GM21825 (cell line): ENCODE results near the gene ITGB7.

Experiments
- ATAC-seq: cut with Tn5 transposase; IDR thresholded peaks from one replicate; pipeline ENCODE4 v1.9.1; 2021; ENCODE audit warnings: mild to moderate bottlenecking, moderate library complexity; ENCODE audit not compliant: unreplicated experiment

Gene ITGB7

DNA sequence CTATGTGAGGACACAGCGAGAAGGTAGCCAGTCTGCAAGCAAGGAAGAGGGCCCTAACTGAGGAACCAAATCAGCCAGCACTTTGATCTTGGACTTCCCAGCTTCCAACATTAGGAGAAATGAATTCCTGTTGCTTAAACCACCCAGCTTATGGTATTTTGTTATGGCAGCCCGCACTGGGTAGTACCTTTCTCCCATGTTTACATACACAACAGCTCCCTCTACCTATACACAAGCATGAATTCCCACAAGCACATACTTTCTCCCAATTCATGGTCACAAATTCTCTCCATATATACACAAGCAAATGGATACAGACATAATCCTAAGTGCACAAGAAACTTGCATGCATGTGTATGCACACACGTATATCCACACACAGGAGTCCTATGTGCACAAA is 7.4 kb downstream of the ITGB7 start:
- no peak for ATAC-seq

DNA sequence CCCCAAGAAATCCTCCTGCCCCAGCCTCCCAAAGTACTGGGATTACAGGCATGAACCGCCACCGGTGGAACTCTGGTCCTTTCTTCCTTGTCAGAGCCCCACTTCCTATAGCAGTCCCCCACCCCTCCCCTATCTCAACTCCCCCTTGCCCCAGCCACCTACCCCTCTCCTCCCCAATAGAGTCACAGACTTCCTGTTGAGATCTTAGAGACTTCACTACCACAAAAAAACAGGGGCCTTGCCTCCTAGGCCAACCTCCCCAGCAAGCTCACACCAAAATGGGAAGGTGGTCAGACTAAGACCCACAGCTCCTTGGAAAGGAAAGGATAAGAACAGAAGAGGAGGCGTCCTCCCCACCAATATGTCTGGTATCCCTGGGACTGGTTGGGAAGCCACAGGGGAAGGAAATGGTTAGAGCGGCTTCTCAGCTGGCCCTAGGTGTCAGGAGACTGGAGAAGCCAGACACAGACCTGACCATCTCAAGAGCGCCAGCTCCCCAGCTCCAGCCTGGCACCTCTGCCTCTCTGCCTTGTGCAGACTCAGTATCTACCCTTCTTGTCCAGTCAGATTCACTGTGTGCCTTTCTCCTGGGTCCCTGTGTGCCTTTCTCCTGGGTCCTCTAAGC is 8.5 kb downstream of the ITGB7 start:
- no peak for ATAC-seq

DNA sequence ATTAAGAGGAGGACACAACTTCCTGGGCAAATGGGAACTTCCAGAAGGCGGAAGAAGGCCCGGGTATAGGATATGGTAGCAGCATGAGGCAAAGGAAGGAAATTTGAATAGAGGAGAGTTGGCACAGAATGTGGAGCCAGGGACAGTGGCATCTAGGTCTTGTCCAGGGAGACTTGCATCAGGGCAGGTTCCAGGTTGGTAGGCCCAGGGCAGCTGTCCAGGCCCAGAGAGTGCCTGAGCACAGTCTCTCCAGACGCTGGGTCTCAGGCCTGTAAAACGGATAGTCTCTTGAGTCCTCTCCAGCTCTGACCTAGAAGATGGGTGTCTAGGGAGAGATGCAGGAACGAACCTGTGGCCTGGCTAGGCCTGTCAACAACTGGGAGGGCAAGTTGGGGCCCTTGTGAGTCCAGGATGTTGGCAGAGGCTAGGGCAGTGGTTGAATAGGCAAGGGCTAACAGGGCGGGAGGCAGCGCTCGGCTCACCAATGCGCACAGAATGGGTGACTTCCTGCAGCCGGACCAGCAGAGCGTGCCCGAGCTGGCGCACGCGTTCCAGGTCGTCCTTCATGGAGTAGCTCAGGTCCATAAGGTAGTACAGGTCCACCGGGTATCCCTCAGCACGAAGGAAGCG is 9.9 kb downstream of the ITGB7 start:
- no peak for ATAC-seq

DNA sequence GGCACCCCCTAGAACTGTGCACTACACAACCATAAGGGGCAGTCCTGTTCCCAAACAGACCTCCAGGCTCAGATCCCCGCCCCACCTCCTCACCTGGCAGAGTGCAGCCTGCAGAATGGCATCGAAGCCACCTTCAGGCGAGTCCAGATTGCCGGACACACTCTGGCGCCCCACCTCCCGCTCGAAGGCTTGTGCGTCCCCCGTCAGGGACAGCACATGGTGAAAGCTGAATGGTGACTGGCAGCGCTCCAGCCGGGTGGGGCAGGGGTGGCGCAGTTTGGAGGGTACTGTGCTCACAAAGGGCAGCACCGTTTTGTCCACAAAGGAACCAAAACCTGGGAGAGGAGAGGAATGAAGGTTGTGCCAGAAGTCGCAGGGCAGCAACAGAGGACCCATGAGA is 10.6 kb downstream of the ITGB7 start:
- no peak for ATAC-seq

GRCh38 chr12:53195516-53196420 is 11.3 kb downstream of the ITGB7 start:
- ATAC-seq: no peak

DNA sequence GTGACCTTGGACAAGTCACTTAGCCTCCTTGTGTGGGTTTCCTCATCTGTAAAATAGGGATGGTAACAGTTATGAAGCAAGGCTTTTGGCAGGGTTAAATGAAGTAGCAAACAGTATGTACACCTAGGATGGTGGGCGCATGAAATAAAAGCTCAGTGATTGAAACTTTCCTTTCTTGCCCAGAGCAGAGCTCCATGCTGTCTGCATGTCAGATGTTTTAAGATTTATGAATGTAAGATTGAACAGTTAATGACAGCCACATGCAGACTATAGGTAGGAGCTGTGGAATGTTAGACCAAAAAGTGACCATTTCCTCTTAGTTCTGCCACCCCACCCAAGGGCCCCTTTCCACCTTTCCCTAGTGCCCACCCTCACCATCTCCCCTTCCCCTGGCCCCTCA is 12.1 kb downstream of the ITGB7 start:
- ATAC-seq: no peak

- ATAC-seq: no peak
Measured at GRCh38 chr12:53193985-53194716, 12.9 kb downstream of the ITGB7 start.

DNA sequence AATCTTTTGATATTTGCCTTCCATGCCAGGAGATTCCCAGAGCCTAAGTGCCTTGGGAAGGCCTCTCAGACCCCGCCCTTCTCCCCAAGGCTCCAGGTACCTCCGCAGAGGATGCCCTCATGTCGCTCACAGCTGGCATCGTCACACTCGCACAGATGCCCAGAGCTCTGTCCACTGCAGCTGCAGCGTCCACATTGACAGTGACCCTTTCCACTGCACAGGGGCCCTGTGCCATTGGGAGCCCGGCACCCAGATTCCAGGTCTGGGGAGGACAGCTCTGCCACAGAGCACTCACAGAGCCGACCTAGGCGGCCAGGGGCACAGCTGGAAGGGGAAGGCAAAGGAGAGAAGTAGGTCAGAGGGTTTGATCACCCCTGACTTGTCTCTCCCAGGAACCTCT is 14.0 kb downstream of the ITGB7 start:
- ATAC-seq: no peak

DNA sequence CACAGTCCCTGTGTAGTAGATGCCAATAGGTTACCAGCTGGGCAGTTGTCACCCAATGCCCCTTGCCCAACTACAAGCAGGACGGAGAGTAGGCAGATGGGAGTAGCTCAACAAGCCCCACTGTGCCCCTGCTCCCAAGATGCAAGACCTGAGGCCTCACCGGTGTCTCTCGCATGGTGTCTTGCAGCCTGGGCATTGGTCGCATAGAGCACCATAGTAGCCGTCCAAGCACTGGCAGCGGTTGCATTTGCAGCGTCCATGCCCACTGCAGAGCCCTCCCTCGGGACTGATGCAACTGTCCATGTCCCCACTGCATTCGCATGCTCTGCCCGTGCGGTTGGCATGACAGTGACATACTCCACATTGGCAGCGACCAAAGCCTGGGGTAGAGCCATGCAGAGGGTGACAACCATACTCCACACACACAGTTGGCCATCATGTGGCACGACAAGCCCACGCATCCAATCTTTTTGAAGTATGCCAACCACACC is 14.5 kb downstream of the ITGB7 start:
- no peak for ATAC-seq

- no peak for ATAC-seq
Measured at GRCh38 chr12:53191885-53192530, 15.0 kb downstream of the ITGB7 start.

DNA sequence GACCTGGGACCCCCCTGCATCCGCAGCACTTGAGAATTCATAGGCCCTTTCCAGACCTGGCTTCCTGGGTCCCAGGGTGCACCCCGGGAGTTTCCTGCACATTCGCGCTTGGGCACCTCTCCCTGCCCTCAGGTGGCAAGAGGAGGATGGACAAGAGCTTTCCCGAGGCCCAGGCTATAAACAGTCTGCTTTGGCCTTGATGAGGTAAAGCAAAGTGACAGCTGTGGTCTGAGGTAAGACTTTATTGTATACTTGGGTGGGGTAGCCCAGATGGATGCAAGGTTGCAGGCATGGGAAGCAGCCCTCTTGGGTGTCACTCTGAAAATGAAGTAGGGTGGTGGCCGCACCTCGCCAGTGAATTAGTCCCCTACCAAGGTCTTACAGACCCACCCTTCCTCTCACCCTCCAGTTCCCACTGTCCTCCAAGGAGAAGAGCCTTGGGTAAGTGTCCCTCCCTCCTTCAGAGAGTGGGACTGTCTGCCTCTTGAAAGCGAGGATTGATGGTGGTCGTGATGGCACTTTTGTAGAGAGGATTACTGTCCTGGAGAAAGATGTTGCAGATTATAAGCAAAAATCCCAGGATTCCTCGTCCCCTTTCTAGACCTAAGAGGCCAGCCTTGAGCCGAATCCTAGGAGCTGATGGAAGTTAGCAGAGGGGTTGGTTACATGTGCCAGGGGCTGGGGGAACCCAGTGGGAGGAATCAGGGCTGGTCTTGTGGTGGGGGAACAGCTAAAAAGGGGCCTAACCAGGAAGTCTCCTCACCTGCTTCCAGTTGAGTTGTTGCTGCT is 15.8 kb downstream of the ITGB7 start:
- no peak for ATAC-seq

DNA sequence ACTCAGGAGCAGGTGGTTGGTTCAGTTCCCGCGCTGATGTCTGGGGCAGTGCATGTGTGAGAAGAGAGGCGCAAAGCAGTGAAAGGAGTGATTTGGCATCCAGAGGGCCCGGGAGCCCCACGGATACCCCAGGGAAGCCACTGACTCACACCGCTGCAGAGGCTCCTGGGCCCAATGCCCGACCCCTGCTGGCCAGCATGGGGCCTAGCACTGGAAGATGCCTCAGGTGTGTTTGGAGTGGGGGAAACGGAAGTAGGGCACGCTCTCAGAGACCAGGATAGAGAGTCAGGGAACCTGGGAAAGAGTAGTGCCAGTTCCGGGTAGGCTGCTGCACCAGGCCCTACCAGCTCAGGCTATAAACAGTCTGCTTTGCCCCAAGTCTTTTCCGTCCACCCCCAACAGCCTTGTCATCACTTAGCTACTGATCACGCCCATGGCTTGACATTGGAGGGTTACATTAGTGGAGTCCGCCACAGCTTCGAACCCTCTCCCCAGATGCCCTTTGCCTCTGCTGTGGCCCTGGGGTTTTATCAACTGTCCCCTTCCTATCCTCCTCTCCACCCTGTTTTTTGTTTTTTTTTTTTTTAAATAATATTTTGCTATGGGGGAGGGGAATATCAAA is 16.8 kb downstream of the ITGB7 start:
- ATAC-seq: no peak

GRCh38 chr12:53187145-53187899 is 19.7 kb downstream of the ITGB7 start:
- no peak for ATAC-seq

DNA sequence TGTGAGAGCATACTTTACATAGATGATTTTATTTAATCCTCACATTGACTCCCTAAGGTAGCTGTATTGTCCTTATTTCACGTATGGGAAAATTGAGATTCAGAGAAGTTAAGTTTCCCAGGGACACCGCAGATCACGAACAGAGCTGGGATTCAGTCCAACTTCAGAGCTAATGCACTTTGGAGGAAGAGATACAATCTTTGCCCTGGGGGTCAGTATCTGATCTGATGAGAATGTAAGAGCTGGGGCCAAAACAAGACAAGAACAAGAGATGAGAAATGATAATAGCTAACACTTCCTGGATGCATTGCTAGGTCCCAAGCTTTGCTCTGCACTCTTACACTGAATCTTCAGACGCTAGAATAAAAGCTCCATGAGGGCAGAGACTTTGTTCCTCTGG is 20.3 kb downstream of the ITGB7 start:
- ATAC-seq: no peak

DNA sequence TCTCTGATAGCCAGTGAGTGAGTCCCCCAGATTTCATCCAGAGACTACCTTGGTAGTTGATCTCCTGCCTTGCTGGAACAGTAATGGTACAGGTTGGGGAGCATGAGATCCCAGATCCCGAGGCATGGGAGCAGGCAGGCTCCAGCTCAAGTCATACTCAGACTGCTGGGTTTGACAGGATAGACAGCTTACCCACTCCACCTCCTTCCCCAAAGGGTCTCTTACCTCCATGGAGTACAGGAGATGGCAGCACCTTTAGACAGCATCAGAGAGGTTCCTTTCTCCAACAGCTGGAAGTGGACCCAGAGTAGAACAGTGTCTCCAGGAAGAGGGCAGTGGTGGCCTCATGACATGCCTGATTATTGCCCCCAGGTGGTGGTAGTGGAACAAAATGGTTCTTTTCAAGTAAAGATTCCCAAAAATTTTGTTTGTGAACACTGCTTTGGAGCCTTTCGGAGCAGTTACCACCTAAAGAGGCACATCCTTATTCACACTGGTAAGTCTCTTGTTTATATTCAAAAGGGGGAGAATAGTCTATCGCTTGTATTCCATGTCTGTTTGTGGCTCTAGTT is 21.4 kb downstream of the ITGB7 start:
- no peak for ATAC-seq

- ATAC-seq: no peak
Measured at GRCh38 chr12:53184828-53185227, 22.2 kb downstream of the ITGB7 start.

DNA sequence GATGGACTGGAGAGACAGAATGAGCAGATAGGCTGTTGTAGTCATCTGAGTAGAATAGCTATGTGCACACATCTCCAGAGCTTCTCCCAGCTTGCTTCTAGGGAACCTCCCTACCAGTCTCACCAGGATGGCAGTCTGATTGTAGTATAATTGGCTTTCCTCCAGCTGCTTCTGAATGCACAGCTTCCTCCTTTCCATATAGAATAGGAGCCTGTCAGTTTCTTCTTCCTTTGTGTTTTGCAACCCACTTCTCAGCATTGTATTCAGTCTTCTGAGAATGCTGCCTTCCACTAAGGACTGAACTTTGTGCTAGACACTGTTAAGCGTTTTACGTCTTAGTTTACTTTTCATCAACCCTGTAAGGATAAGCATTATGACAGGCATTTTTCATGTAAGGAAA is 24.1 kb downstream of the ITGB7 start:
- ATAC-seq: no peak

DNA sequence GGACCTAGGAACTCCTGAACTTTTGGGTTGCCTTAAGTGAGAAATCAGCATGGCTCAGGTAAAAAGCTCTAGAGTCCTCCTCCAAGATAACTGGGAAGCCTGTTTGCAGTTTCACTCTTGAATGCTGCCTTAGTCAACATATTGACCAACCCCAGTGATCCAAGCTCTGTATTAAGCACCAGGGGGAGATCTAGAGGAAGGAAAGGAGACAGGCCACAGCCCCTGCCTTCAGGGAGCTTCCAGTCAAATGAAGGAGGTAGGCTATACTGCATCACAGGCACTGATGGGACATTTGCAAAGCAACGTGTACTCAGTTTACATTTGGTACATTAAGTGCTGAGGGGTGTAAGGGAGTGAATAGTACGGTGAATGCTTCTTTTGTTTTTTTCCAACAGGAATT is 25.1 kb downstream of the ITGB7 start:
- ATAC-seq: no peak
